MM.1S (cell line): ENCODE measurements around the gene KIF18B.

Experiments
- EZH2 ChIP-seq: fragments of 300-600 bp; sonication (generic); optimal IDR thresholded peaks from 2 replicates; pipeline ENCODE3; 2017; ENCODE audit warnings: low read depth, mild to moderate bottlenecking, antibody characterized with exemption, low read length, mixed read lengths
- EZH2phosphoT487 ChIP-seq: fragments of 300-600 bp; sonication (generic); IDR thresholded peaks from 2 replicates; pipeline ENCODE4 v1.6.1; 2018; ENCODE audit warnings: antibody characterized with exemption, low read length
- TF ChIP-seq, protein P1 (sequence below): fragments of 300-600 bp; sonication (generic); IDR thresholded peaks from 2 replicates; pipeline ENCODE4 v1.5.1; 2016; ENCODE audit warnings: antibody characterized with exemption, low read length, mixed read lengths

DNA sequence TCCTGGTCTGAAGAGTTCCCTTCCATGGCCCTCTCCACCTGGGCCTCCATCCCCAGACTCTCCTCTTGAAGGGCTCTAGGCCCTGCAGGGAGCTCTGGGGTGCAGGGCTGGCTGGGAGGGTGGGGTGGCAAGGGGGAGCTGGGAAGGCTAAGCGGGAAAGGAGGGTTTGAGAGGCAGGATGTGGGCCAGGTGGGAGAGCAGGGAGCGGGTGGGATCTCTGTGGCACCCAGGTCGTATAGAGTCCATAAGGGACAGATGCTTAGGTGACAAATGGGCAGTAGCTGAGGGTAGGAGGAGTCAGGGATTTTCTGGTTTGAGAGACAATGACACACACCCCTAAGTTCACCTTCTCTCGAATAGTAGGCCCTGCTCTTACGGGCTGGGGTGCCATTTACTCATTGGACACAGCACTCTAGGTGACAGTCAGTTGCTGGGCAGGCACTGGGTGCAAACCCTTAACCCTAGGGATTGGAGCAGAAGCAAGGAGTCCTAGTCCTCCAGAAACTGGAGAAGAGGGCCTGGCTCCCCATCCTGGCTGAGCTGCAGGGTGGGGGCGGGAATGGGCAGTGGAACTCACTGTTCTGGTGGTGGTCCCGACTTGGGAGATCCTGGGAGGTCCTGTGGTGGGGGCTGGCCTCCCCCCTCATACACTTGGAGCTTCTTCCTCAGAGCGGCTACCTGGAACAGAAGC is 15.3 kb downstream of the KIF18B start:
- TF ChIP-seq, protein P1, sequence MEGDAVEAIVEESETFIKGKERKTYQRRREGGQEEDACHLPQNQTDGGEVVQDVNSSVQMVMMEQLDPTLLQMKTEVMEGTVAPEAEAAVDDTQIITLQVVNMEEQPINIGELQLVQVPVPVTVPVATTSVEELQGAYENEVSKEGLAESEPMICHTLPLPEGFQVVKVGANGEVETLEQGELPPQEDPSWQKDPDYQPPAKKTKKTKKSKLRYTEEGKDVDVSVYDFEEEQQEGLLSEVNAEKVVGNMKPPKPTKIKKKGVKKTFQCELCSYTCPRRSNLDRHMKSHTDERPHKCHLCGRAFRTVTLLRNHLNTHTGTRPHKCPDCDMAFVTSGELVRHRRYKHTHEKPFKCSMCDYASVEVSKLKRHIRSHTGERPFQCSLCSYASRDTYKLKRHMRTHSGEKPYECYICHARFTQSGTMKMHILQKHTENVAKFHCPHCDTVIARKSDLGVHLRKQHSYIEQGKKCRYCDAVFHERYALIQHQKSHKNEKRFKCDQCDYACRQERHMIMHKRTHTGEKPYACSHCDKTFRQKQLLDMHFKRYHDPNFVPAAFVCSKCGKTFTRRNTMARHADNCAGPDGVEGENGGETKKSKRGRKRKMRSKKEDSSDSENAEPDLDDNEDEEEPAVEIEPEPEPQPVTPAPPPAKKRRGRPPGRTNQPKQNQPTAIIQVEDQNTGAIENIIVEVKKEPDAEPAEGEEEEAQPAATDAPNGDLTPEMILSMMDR = no peak
- TF ChIP-seq EZH2 (no peak), EZH2phosphoT487 (no peak)
